Measurements from ENCODE around the gene ANAPC16.

The ANAPC16 gene

DNA sequence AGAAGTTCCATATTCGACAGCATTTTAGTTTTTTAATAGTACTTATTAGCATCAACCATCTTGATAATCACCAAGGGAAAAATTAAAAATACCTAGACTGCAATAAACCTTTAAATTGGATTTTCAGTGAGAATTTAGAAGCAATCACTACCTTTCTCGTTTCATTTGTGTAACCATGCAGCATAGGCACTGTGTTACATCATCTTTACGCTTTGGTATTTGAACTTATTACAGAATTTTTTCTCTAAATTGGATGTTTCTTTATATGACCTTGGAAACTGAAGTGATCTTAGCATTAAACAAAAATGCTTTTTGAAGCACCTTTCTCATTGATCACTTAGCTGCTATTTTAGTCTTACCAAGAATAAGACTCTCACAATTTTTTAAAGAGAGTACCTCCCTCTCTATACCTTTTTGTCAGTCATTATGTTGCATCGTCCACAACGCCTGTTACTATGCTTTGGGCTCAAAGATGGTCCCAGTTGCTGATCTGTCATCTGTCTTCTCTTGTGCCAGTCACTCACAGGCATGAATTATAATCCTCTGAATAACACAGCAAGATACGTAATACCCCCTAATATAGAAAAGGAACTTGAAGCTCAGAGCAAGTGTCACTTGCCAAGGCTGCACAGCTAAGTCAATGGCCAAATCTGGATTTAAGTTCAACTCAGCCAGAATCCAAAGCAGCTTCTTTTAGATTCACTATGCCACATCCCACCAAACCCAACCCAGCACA, 19.9 kb downstream of the ANAPC16 start:
- no peak for DNase-seq
- H3K27me3 ChIP-seq (ENCODE audit: insufficient read depth, low read length), result no peaks in the 10 kb centered on the region
- H3K27ac ChIP-seq (ENCODE audit: low read depth, low read length), result no peak overlapping the region
- H3K79me2 ChIP-seq (ENCODE audit: control insufficient read depth, insufficient read depth, low read length, poor library complexity), result no peaks in the 10 kb centered on the region
- H3K4ac ChIP-seq (ENCODE audit: low read depth, low read length), result no peak overlapping the region
- WGBS (ENCODE audit: extremely low coverage, insufficient coverage, insufficient read length), result no CpG with 5 or more reads among the region's 6 CpGs
- H4K91ac ChIP-seq (ENCODE audit: low read depth, low read length), result no peak overlapping the region
- no peak overlapping the region for H2BK5ac ChIP-seq (ENCODE audit: low read depth, low read length, poor library complexity)
- H4K8ac ChIP-seq (ENCODE audit: low read depth, low read length), result no peak overlapping the region
- H3K14ac ChIP-seq (ENCODE audit: low read length), result no peak overlapping the region
- H3K9ac ChIP-seq (ENCODE audit: low read length), result no peak overlapping the region
- H3K18ac ChIP-seq (ENCODE audit: low read length), result no peak overlapping the region
- H2BK120ac ChIP-seq (ENCODE audit: insufficient read depth, low read length, poor library complexity), result no peak overlapping the region
- no peaks in the 10 kb centered on the region for H3K4me1 ChIP-seq (ENCODE audit: control insufficient read depth in 1 of 2, insufficient read depth in 2 of 2, low read length in 2 of 2)
- H3K36me3 ChIP-seq (ENCODE audit: control insufficient read depth in 1 of 2, insufficient read depth in 2 of 2, low read length in 2 of 2), result peaks cover 17 to 19% of the 10 kb centered on the region in 2 experiments
- H3K9me3 ChIP-seq (ENCODE audit: insufficient read depth, low read depth, low read length), result no peaks in the 10 kb centered on the region
- H4K12ac ChIP-seq (ENCODE audit: low read depth, low read length), result no peak overlapping the region
- H2BK12ac ChIP-seq (ENCODE audit: low read length), result no peak overlapping the region
- no peaks in the 10 kb centered on the region for H3K79me1 ChIP-seq (ENCODE audit: low read length)
- H2AK5ac ChIP-seq (ENCODE audit: low read length), result no peak overlapping the region
- H3K23ac ChIP-seq (ENCODE audit: low read length), result no peak overlapping the region
- H2AFZ ChIP-seq (ENCODE audit: insufficient read depth, low read length, poor library complexity), result no peak overlapping the region
- H3K4me3 ChIP-seq (ENCODE audit: low read depth, low read length), result no peak overlapping the region
- no peak overlapping the region for H3K4me2 ChIP-seq (ENCODE audit: low read length)

DNA sequence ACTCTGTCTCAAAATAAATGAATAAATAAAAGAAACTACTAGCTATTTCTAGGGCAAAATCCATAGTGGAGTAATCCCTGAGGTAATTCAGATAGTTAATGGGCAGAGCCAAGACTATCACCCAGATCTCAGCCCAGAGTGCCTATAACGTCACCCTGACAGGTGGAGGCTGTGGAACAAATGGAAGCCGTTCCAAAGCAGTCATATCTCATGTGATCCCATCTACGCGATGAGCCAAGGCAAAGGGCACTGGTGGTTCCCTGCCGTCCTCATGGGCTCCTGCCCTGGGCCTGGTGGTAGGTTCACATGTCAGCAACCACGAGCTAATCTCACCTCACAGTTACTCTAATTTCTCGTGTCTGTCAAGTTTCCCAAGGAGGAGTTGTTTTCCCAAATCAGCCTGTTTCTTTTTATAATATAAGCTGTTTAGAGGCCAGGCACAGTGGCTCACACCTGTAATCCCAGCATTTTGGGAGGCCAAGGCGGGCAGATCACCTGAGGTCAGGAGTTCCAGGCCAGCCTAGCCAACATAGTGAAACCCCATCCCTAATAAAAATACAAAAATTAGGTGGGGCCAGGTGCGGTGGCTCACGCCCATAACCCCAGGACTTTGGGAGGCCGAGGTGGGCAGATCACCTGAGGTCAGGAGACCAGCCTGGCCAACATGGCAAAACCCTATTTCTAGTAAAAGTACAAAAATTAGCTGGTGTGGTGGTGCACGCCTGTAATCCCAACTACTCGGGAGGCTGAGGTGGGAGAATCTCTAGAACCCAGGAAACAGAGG, 22.8 kb downstream of the ANAPC16 start:
- H3K4me2 ChIP-seq (ENCODE audit: low read length), result no peak overlapping the region
- no peak overlapping the region for H3K9ac ChIP-seq (ENCODE audit: low read length)
- no peak overlapping the region for H2BK5ac ChIP-seq (ENCODE audit: low read depth, low read length, poor library complexity)
- WGBS (ENCODE audit: extremely low coverage, insufficient coverage, insufficient read length), result no CpG with 5 or more reads among the region's 13 CpGs
- H3K4me1 ChIP-seq (ENCODE audit: control insufficient read depth in 1 of 2, insufficient read depth in 2 of 2, low read length in 2 of 2), result peaks cover 3 to 4% of the 10 kb centered on the region in 2 experiments
- no peaks in the 10 kb centered on the region for H3K79me1 ChIP-seq (ENCODE audit: low read length)
- no peak overlapping the region for H3K27ac ChIP-seq (ENCODE audit: low read depth, low read length)
- H3K36me3 ChIP-seq (ENCODE audit: control insufficient read depth in 1 of 2, insufficient read depth in 2 of 2, low read length in 2 of 2), result peaks cover 7 to 10% of the 10 kb centered on the region in 2 experiments
- no peak overlapping the region for H3K4ac ChIP-seq (ENCODE audit: low read depth, low read length)
- H2BK120ac ChIP-seq (ENCODE audit: insufficient read depth, low read length, poor library complexity), result no peak overlapping the region
- H3K9me3 ChIP-seq (ENCODE audit: insufficient read depth, low read depth, low read length), result peaks cover 2% of the 10 kb centered on the region
- DNase-seq, result no peak
- H3K18ac ChIP-seq (ENCODE audit: low read length), result no peak overlapping the region
- H4K8ac ChIP-seq (ENCODE audit: low read depth, low read length), result no peak overlapping the region
- no peak overlapping the region for H2BK12ac ChIP-seq (ENCODE audit: low read length)
- no peak overlapping the region for H2AFZ ChIP-seq (ENCODE audit: insufficient read depth, low read length, poor library complexity)
- H4K12ac ChIP-seq (ENCODE audit: low read depth, low read length), result no peak overlapping the region
- no peaks in the 10 kb centered on the region for H3K79me2 ChIP-seq (ENCODE audit: control insufficient read depth, insufficient read depth, low read length, poor library complexity)
- no peak overlapping the region for H4K91ac ChIP-seq (ENCODE audit: low read depth, low read length)
- no peak overlapping the region for H3K4me3 ChIP-seq (ENCODE audit: low read depth, low read length)
- H3K23ac ChIP-seq (ENCODE audit: low read length), result no peak overlapping the region
- H2AK5ac ChIP-seq (ENCODE audit: low read length), result no peak overlapping the region
- no peak overlapping the region for H3K14ac ChIP-seq (ENCODE audit: low read length)
- H3K27me3 ChIP-seq (ENCODE audit: insufficient read depth, low read length), result no peaks in the 10 kb centered on the region

DNA sequence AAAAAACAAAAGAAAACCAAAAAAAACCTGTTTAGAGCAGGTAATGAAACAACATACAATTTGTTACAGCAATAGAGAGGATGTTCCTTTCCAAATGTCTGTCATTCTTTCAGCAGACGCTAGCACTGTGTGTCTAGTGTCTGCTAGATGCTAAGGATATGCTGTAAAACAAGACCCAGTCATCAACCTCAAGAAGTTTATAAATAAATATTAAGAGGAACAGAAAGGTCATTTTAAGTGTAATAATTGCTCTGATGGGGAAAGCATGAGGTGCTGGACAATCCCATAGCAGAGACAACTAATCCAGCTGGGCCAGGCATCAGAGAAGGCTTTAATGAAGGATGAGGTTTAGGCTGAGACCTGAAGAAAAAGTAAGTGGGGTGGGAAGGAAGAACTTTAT, 23.6 kb downstream of the ANAPC16 start:
- H3K36me3 ChIP-seq (ENCODE audit: control insufficient read depth in 1 of 2, insufficient read depth in 2 of 2, low read length in 2 of 2), result peaks cover 5 to 8% of the 10 kb centered on the region in 2 experiments
- no peak overlapping the region for H3K4ac ChIP-seq (ENCODE audit: low read depth, low read length)
- no peak overlapping the region for H2AK5ac ChIP-seq (ENCODE audit: low read length)
- H3K4me3 ChIP-seq (ENCODE audit: low read depth, low read length), result no peak overlapping the region
- no peak overlapping the region for H3K18ac ChIP-seq (ENCODE audit: low read length)
- no peaks in the 10 kb centered on the region for H3K79me2 ChIP-seq (ENCODE audit: control insufficient read depth, insufficient read depth, low read length, poor library complexity)
- peaks cover 2% of the 10 kb centered on the region for H3K9me3 ChIP-seq (ENCODE audit: insufficient read depth, low read depth, low read length)
- H2BK12ac ChIP-seq (ENCODE audit: low read length), result no peak overlapping the region
- no peak for DNase-seq
- WGBS (ENCODE audit: extremely low coverage, insufficient coverage, insufficient read length), result no CpG with 5 or more reads among the region's 1 CpG
- H4K8ac ChIP-seq (ENCODE audit: low read depth, low read length), result no peak overlapping the region
- H3K27me3 ChIP-seq (ENCODE audit: insufficient read depth, low read length), result no peaks in the 10 kb centered on the region
- H2BK5ac ChIP-seq (ENCODE audit: low read depth, low read length, poor library complexity), result no peak overlapping the region
- H2BK120ac ChIP-seq (ENCODE audit: insufficient read depth, low read length, poor library complexity), result no peak overlapping the region
- peaks cover 6 to 7% of the 10 kb centered on the region in 2 experiments for H3K4me1 ChIP-seq (ENCODE audit: control insufficient read depth in 1 of 2, insufficient read depth in 2 of 2, low read length in 2 of 2)
- no peaks in the 10 kb centered on the region for H3K79me1 ChIP-seq (ENCODE audit: low read length)
- no peak overlapping the region for H2AFZ ChIP-seq (ENCODE audit: insufficient read depth, low read length, poor library complexity)
- H3K27ac ChIP-seq (ENCODE audit: low read depth, low read length), result no peak overlapping the region
- no peak overlapping the region for H4K91ac ChIP-seq (ENCODE audit: low read depth, low read length)
- no peak overlapping the region for H4K12ac ChIP-seq (ENCODE audit: low read depth, low read length)
- H3K23ac ChIP-seq (ENCODE audit: low read length), result no peak overlapping the region
- no peak overlapping the region for H3K14ac ChIP-seq (ENCODE audit: low read length)
- no peak overlapping the region for H3K9ac ChIP-seq (ENCODE audit: low read length)
- no peak overlapping the region for H3K4me2 ChIP-seq (ENCODE audit: low read length)

DNA sequence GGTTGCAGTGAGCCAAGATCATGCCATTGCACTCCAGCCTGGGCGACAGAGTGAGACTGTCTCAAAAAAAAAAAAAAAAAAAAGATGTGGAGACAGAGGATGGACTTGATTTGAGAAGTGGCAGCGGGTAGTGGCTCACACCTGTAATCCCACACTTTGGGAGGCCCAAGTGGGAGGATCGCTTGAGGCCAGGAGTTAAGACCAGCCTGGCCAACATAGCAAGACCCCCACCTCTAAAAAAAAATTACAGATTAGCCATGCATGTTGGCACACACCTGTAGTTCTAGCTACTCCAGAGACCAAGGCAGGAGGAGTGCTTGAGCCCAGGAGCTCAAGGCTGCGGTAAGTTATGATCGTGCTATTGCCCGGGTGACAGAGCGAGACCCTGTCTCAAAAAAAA, 24.6 kb downstream of the ANAPC16 start:
- WGBS (ENCODE audit: extremely low coverage, insufficient coverage, insufficient read length), result no CpG with 5 or more reads among the region's 7 CpGs
- Histone ChIP-seq H4K12ac (ENCODE audit: low read depth, low read length) (no peak overlapping the region), H3K4ac (ENCODE audit: low read depth, low read length) (no peak overlapping the region), H3K4me1 (ENCODE audit: control insufficient read depth in 1 of 2, insufficient read depth in 2 of 2, low read length in 2 of 2) (peaks cover 7 to 10% of the 10 kb centered on the region in 2 experiments), H3K27me3 (ENCODE audit: insufficient read depth, low read length) (no peaks in the 10 kb centered on the region), H4K8ac (ENCODE audit: low read depth, low read length) (no peak overlapping the region), H2BK12ac (ENCODE audit: low read length) (no peak overlapping the region), H3K14ac (ENCODE audit: low read length) (no peak overlapping the region), H3K27ac (ENCODE audit: low read depth, low read length) (no peak overlapping the region), H3K79me2 (ENCODE audit: control insufficient read depth, insufficient read depth, low read length, poor library complexity) (no peaks in the 10 kb centered on the region), H3K9ac (ENCODE audit: low read length) (no peak overlapping the region), H2AK5ac (ENCODE audit: low read length) (no peak overlapping the region), H3K4me2 (ENCODE audit: low read length) (no peak overlapping the region), H3K9me3 (ENCODE audit: insufficient read depth, low read depth, low read length) (peaks cover 2% of the 10 kb centered on the region), H2BK5ac (ENCODE audit: low read depth, low read length, poor library complexity) (no peak overlapping the region), H3K4me3 (ENCODE audit: low read depth, low read length) (no peak overlapping the region), H3K18ac (ENCODE audit: low read length) (no peak overlapping the region), H3K79me1 (ENCODE audit: low read length) (no peaks in the 10 kb centered on the region), H2BK120ac (ENCODE audit: insufficient read depth, low read length, poor library complexity) (no peak overlapping the region), H3K23ac (ENCODE audit: low read length) (no peak overlapping the region), H3K36me3 (ENCODE audit: control insufficient read depth in 1 of 2, insufficient read depth in 2 of 2, low read length in 2 of 2) (peaks cover 0 to 4% of the 10 kb centered on the region in 2 experiments), H4K91ac (ENCODE audit: low read depth, low read length) (no peak overlapping the region), H2AFZ (ENCODE audit: insufficient read depth, low read length, poor library complexity) (no peak overlapping the region)
- DNase-seq, result no peak
